Activated T-cell treated with anti-CD3 and anti-CD28 coated beads for 48 hours (primary cell): ENCODE results near the gene ESYT1.
"Not testable (repeated sequence)": the region's sequence is repeated elsewhere in the genome, so short reads cannot be mapped to it uniquely, and the experiment has no call there.

ENCODE experiments used
- DNase-seq: peaks from one replicate; pipeline ENCODE4 v3.0.0-alpha.2; 2020; ENCODE audit warnings: low read depth

Gene ESYT1

DNA sequence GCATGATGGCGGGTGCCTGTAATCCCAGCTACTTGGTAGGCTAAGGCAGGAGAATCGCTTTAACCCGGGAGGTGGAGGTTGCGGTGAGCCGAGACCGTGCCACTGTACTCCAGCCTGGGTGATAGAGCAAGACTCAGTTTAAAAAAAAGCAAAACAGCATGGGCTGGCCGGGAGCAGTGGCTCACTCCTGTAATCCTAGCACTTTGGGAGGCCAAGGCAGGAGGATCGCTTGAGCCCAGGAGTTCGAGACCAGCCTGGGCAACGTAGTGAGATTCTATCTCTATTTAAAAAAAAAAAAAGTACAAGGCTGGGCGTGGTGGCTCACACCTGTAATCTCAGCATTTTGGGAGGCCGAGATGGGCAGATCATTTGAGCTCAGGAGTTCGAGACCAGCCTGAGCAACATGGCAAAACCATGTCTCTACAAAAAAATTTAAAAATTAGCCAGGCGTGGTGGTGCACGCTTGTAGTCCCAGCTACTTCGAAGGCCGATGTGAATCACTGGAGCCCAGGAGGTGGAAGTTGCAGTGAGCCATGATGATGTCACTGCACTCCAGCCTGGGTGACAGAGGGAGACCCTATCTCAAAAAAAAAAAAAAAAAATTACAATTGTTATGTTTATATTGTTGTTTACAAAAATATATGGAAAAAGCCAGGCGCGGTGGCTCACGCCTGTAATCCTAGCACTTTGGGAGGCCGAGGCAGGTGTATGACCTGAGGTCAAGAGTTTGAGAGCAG, 28.6 kb downstream of the ESYT1 start:
- DNase-seq = not testable (repeated sequence)

DNA sequence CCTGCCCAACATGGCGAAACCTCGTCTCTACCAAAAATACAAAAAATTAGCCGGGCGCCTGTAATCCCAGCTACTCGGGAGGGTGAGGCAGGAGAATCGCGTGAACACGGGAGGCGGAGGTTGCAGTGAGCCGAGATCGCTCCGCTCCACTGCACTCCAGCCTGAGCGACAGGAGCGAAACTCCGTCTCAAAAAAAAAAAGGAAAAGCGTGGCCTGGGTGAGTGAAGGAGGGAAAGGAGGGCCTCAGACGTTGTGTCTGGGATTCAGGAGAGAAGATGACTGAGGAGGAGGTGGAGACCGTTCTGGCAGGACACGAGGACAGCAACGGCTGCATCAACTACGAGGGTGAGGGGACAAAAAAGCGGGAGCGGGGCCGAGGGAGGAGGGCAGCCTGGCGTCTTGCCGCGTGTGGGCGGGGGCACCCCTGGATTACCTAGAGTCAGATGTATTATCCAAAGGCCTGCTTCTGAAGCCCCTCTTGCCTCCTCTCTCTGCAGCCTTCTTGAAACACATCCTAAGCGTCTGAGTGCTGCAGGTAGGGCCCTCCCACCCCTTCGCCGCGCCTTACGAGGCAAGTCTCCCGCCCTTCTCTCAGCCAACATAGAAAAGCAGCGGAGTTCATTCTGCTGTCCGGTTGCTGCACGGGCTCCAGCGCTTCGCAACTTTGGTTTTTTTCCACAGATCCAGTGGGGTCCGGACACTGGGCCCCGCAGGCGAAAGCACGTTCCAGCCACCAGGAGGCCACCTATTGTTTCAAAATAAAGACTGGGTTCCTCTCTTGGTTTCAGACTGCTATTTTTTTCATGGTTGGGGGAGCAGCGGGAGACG, 29.3 kb downstream of the ESYT1 start:
- peak; percentile 52 for DNase-seq

DNA sequence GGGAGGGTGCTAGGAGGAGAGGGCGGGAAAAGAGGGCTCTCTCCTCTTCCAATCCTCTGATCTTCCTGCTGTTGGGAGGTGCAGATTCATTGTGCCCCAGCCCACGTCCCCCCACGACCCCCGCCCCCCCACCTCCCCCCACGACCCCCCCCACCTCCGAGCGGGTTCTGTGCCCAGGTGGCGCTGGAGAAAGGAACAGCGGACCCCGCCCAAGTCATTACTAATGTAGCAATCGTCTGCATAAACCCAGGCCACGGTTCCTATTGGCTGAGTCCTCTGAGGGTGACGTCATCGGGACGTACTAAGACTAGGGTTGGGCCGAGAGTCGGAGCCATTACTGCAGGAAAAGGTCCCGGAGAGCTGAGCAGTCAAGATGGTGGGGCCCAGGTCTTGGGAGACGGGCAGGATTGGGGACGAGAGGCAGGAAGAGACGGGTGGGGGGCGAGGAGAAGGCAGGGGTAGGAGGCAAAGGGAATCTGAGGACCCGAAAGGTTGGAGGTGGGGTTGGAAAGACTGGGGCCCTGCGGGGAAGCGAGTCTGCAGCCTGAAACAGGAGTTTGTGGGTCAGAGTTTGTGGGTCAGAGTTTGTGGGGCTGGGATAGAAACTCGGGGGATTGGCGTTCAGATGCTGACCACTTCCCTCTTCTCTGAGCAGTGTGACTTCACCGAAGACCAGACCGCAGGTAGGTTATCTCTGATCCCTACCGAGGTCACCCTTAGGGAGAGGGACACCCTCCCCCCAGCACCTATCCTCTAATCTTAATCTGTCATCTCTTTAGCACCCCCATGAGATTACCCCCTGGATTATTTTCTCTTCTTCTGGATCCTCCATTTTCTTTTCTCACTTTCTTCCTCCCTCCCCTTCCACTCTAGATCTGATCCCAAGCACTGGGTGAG, 30.2 kb downstream of the ESYT1 start, which contains the start of gene MYL6:
MYL6 (plus strand) TSS at position 331 of the 897 bp plus-strand sequence; CDS start at position 374, 43 bp downstream.
- DNase-seq = peak; percentile 80

DNA sequence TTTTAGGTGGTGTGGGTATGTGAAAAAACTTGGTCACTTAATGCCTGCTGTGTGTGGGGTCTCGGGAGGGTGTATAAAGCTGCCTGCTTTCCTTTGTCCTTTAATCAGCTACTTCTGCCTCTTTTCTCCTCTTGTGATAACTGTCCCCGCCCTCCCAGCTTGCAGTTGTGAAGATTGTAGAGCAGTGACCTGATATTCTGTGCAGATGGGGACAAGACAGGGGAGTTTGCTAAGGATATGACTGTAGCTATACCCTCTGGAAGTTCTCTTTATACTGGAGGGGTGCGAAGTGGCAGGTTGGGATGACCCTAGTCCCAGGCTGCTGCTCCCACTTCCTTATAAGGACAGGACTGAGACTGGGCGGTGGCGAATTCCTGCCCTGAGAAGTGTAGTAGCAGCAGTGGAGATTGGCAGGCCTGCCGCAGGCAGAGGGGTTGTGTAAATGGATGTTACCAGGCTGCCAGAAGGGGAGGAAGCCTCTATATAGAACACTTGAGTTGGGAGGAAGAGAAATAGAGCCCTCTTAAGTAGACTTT, 30.9 kb downstream of the ESYT1 start:
- no peak for DNase-seq

DNA sequence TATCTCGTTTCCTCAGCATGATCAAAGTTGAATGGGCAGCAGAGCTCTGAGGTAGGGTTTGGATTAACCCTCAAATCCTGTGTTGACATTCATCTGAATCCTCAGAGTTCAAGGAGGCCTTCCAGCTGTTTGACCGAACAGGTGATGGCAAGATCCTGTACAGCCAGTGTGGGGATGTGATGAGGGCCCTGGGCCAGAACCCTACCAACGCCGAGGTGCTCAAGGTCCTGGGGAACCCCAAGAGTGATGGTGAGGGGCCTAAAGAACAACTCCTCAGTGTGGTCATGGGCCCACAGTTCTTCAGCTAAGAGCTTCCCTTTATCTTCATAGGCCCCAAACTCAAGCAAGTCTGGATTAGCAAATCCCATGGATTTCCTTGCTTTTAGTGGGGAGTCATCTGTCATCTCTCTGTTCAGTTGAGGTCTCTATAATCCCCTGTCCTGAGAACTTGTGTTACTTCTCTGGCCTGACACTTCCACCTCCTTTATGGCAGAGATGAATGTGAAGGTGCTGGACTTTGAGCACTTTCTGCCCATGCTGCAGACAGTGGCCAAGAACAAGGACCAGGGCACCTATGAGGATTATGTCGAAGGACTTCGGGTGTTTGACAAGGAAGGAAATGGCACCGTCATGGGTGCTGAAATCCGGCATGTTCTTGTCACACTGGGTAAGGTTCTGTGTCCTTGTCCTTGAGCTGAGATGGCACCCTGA, 31.6 kb downstream of the ESYT1 start:
- DNase-seq = no peak

DNA sequence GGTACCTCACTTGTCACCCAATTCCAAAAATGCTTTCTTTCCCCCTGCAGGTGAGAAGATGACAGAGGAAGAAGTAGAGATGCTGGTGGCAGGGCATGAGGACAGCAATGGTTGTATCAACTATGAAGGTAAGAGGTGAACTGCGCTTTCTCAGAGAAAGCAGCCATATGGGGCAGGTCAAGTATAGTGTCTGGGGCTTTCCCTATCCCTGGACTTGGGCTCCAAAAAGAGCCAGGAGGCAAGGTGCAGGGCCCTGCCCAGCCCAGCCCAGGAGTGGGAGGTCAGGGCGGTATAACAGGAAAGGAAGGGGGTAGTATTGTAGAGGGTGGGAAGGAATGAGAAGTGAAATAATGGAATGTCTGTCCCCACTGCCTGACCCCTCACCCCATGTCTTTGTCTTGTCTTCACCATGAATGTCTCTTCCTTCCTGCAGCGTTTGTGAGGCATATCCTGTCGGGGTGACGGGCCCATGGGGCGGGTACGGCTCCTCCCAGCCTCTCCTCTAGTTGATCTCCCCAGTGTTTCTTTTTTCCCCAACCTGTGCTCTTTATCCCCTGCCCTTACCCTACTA, 32.2 kb downstream of the ESYT1 start:
- DNase-seq = peak; percentile 38

DNA sequence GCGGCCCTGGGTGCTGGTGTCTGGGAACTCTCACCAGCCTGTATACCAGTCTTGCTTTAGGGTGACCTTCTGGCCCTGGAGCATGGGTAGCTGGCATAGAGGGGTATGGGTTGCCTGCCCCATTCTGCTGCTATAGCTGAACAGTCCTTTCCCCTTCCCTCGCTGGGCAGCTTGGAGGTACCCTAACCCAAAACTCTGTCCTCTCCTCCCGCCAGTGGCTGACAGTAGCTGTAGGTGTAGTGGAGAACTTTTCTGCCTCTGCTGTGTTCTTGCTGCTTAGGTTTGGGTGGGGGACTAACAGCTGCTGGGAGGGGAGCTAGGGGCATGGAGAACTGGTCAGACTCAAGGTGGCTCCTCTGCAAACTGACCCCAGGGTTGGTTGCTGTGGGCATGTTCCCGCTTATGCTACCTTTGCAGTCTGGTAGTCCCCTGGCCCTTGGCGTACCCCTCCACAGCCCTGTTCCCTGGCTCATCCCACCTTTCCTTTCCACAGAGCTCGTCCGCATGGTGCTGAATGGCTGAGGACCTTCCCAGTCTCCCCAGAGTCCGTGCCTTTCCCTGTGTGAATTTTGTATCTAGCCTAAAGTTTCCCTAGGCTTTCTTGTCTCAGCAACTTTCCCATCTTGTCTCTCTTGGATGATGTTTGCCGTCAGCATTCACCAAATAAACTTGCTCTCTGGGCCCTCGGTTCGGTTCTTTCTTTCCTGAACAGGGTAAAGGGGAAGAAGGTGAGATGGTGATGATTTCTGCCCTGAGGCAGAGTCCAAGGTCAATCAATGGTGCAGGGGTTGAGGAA, 33.0 kb downstream of the ESYT1 start:
- DNase-seq = no peak

DNA sequence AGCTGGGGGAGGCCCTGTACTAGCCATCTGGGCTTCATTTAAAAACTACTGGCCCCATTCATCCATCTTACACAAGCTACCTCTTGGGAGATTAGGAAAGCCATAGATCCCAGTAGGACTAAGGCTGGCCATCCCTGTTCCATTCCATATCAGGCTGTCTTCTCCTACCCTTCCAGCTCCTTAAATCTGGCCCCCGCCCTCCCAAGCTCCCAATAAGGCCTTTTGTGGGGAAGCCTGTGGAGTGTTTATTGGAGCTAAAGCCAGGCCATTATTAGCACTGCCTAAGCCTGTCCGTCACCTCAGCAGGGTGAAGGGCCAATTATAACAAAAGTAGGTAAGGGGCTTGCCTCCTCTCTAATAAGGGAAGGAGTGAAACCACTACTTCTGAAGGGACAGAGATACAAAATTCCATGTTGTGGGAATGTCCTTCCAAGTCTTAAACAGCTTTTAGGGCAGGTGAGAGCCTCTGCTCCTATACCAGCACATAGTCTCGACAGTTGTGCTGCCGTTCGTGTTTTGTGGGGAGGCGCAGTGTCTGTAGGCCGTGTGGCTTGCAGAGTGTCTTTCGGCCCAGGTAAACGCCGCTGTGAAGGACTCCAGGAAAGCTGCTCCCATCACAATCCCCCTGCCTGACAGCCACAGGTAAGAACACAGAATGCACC, 33.8 kb downstream of the ESYT1 start:
- no peak for DNase-seq

DNA sequence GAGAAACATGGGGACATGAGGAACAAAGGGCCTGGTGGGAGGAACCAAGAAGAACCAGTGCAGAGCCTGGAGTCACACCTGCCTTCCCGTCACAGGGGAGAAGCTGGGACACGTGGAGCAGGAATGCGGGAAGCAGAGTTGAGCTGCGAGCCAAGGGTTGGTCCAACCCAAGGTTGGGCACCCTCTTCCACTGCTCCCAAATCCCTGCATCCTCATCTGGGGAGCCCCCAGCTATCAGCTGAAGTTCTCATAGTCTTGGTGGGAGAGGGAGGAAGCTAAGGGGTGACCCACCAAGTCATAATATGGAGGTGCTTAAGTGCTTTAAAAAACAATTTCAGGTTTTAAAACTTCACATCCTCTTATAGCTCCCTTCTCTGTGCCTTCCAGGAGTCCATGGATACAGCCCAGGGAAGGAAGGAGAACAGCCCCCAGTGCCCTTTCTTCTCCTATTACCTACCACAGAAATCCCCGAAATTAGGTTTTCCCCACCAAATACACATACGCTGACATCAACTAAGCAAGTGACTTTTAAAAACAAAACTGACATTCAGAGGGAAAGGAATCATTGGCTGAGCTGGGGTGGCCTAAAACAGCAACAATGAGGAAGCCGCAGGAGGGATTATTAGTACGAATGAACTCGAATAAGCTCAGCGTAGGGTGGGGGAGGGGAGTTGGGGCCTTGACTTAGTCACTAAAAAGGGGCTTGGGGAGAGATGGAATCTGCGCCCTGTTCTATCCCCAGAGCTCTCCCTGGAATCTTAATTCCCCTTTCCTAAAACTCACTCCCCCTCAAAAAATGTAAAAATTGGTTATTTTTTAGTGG, 34.6 kb downstream of the ESYT1 start:
- no peak for DNase-seq

DNA sequence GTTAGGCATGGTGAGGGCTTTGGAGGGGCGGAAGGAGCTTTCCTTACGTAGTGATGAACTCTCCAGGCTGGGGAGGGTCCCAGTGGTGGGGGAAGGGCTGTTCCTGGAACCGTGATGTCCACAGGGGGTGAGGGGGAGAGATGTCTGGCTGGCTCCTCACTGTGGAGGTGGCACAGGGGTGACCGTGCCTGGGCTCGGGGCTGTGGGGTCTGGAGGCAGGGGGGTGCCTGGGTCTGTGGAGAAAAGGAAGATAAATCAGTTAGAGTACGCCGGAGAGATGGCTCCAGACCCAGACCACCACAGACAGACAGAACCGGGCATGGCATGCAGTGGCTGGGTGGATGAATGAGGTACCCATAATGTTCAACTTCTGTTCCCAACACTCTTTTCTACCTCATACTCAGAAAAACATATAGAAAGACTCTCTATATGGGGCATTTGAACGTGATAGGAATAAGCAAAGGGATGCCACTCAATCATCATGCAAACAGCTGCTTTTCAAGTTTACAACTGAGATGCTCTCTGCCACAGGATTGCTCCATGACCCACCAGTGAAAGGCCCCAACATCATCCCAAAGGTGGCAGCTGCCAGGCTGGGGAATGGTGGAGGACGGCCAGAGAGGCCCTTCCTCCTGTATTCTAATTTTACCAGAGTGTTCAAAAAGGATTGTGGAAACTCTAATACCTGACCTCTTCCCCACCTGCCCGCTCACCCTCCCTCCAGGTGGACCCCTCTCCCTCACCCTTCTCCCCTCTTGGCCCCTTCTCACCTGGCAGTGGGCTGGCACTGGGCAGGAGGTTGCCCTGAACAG, 35.7 kb downstream of the ESYT1 start:
- no peak for DNase-seq

DNA sequence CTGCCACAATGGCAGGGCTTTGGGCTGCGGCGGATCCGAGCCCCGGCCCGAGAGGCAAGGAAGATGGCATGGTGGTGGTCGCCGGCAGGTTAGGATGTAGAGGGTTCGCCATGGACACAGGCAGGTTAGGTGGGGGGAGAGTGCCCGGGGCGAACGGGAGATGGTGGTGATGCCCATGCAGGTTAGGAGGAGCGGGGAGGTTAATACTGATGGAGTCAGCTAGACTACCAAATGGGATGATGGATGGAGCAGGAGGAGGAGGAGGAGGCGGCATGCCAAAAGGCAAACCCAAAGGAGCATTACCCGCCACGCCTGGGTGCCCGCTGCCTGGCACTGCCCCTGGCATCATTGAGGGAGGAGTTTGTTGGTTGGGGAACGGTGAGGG, 36.3 kb downstream of the ESYT1 start:
- no peak for DNase-seq

DNA sequence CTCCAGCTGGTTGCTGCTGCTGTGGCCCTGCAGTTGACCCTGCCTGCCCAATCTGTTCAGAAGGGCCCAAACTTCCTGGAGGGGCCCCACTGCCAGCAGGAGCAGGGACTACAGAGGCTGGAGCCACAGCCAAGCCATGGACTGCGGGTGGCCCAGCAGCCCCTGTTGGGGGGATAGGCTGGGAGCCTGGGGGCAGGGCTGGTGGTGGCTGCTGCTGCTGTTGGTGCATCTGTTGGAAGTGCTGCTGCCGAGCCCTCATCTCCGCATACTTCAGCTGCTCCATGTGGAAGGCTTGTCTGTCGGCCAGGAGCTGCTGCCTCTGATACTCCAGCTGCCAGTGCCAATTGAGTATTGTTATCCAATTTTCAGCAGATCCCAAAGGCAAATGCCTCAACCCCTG, 37.3 kb downstream of the ESYT1 start:
- DNase-seq = no peak

DNA sequence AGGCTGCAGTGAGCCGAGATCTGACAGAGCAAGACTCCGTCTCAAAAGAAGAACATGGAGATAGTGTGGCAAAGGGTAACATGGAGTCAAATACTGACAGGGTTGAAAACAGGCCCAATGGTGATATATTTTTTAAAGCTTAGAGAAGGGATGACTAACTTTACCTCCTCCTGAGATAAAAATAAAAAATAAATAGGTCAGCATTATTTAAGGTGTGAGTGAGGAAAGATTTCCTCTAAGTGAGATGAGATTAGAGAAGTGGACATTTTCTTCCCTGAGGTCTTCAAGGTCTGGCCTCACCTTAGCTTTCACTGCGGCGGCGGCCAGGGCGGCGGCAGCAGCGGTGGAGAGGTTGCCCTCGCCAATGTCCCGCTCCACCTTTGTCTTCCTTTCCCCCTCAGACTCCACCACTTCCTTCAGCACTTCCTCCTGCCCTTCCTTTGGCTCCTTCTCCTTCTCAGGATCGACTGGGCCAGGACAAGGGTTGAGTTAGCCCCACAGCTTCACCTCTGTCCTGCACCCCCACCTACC, 41.2 kb downstream of the ESYT1 start:
- DNase-seq = no peak

DNA sequence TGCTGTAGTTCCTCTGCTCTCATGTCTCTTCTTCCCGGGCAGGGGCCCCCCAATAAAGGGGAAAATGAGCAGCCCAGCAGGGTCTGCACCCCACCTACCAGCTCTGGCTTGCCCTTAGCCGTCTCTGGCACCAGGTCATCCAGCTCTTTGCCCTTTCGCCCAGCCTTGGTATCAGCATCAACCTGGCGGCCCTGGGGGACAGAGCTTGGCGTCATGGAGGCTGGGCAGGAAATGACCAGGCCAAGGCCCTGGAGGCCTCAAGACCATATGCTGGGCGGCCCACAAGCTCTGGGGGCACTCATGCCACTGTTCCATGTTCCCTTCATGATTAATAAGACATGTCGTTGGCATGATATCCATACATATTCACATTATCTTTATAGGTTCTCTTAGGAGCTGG, 44.8 kb downstream of the ESYT1 start:
- no peak for DNase-seq

DNA sequence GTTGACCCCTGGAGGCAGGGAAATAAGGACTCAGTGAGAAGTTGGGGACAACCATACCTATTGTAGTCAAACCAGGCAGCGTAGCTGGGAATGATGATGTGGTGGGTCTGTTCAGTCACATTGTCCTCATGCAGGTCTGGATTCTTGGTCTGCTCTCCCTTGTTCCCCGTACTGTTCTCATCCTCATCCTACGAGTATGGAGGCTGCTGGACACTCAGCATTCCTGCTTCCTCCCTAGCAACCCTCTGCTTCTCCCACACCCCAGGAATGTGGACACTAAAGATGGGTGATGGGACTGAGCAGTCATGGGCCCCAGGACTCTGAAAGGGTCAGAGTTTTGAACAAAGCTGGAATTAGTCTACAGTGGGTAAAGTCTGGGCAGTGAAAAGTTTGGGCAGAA, 50.3 kb downstream of the ESYT1 start:
- no peak for DNase-seq

DNA sequence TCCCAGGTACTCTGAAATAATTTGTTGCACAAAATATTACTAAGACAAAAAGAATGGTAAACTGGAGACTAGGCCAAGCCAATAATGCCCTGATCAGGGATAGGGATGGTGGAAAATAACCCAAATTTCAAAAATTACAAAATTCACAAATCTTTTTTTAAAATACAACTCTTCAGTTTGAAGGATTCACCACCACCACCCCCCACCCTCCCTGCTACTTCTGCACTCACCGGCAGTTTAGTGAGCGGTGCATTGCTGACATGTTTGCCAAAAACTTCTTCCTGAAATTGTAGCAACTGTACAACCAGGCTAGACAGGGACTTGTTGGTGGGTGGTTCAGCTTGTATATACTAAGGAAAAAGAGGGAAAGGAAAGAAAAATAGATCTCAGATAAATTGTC, 58.9 kb downstream of the ESYT1 start:
- DNase-seq = no peak

DNA sequence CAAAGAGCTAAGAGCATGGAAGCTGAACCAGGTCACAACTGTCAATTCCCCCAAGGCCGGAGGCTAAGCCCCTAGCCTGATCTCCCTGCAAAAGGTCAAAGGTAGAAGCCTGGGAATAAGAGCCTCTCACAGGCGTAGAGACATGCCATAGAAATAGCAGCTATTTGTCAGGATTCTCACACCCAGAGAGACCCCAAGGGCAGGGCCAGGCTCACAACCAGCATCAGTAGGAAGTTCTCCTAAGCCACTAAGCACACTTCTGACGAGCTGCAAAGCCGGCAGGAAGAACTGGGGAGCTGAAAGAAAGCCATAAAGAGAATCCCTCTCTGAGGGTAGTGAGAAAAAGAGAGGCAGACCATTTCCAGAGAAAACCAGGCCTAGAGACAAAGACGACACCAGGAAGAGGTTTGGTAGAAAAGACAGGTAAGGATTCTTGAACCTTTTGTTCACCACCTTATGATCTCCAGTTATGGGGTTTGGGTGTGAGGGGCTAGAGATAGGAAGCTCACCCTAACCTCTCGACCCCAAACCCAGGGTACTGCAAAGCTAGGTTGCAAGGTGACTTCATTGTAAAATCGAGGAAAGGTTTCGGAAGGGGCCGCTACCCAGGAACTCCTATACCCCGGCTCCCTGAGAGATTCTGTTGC, 60.2 kb downstream of the ESYT1 start:
- no peak for DNase-seq
